HUES48 (cell line): ENCODE measurements around the gene GRAMD2A.

Experiments
- H3K27ac ChIP-seq: one replicate; pipeline ENCODE4 v1.7.0; 2013; ENCODE audit warnings: low read depth, low read length, inconsistent platforms
- H3K27me3 ChIP-seq: 2 replicates; pipeline ENCODE4 v1.6.1; 2013; ENCODE audit warnings: mild to moderate bottlenecking, low read length; ENCODE audit not compliant: control insufficient read depth, insufficient read depth
- H3K36me3 ChIP-seq: 2 replicates; pipeline ENCODE4 v1.6.1; 2013; ENCODE audit warnings: low read length; ENCODE audit not compliant: control insufficient read depth, insufficient read depth
- H3K4me1 ChIP-seq: 2 replicates; pipeline ENCODE4 v1.6.1; 2013; ENCODE audit warnings: mild to moderate bottlenecking, low read length; ENCODE audit not compliant: control insufficient read depth, insufficient read depth
- H3K4me3 ChIP-seq: 2 replicates; pipeline ENCODE4 v1.5.1; 2013; ENCODE audit warnings: mild to moderate bottlenecking, low read depth, low read length
- H3K9ac ChIP-seq: 2 replicates; pipeline ENCODE4 v1.6.1; 2013; ENCODE audit warnings: mild to moderate bottlenecking, low read depth, low read length, moderate library complexity
- H3K9me3 ChIP-seq: 2 replicates; pipeline ENCODE4 v1.6.1; 2013; ENCODE audit warnings: low read length; ENCODE audit not compliant: control insufficient read depth, insufficient read depth

Gene GRAMD2A

GRCh38 chr15:72183781-72184164 is 13.8 kb downstream of the GRAMD2A start:
- Histone ChIP-seq H3K4me1 (peaks cover 4% of the 10 kb centered on the region), H3K4me3 (peak overlapping the region; percentile 69), H3K27ac (no peak overlapping the region), H3K27me3 (peaks cover 19% of the 10 kb centered on the region), H3K36me3 (no peaks in the 10 kb centered on the region), H3K9me3 (no peaks in the 10 kb centered on the region), H3K9ac (no peak overlapping the region)

GRCh38 chr15:72182673-72183072 is 14.9 kb downstream of the GRAMD2A start:
- no peaks in the 10 kb centered on the region for H3K36me3 ChIP-seq
- peaks cover 4% of the 10 kb centered on the region for H3K4me1 ChIP-seq
- H3K27me3 ChIP-seq: peaks cover 19% of the 10 kb centered on the region
- H3K4me3 ChIP-seq: no peak overlapping the region
- H3K9ac ChIP-seq: no peak overlapping the region
- no peak overlapping the region for H3K27ac ChIP-seq
- H3K9me3 ChIP-seq: no peaks in the 10 kb centered on the region

- H3K27ac ChIP-seq: no peak overlapping the region
- peaks cover 4% of the 10 kb centered on the region for H3K4me1 ChIP-seq
- H3K9me3 ChIP-seq: no peaks in the 10 kb centered on the region
- no peak overlapping the region for H3K4me3 ChIP-seq
- no peak overlapping the region for H3K9ac ChIP-seq
- H3K36me3 ChIP-seq: no peaks in the 10 kb centered on the region
- H3K27me3 ChIP-seq: peaks cover 19% of the 10 kb centered on the region
Observed at GRCh38 chr15:72182244-72182643, 15.3 kb downstream of the GRAMD2A start.

- no peak overlapping the region for H3K4me3 ChIP-seq
- H3K9me3 ChIP-seq: no peaks in the 10 kb centered on the region
- H3K36me3 ChIP-seq: no peaks in the 10 kb centered on the region
- peaks cover 4% of the 10 kb centered on the region for H3K4me1 ChIP-seq
- no peak overlapping the region for H3K9ac ChIP-seq
- H3K27ac ChIP-seq: no peak overlapping the region
- H3K27me3 ChIP-seq: peaks cover 19% of the 10 kb centered on the region
Observed at GRCh38 chr15:72180761-72181324, 16.7 kb downstream of the GRAMD2A start.

- Histone ChIP-seq H3K36me3 (no peaks in the 10 kb centered on the region), H3K9ac (no peak overlapping the region)
Observed at GRCh38 chr15:72179950-72180581, 17.5 kb downstream of the GRAMD2A start.

GRCh38 chr15:72178976-72179585 is 18.5 kb downstream of the GRAMD2A start:
- no peak overlapping the region for H3K4me3 ChIP-seq

More at GRCh38 chr15:72179950-72180581, 17.5 kb downstream of the GRAMD2A start:
- Histone ChIP-seq H3K4me3 (no peak overlapping the region), H3K27ac (no peak overlapping the region), H3K4me1 (peaks cover 4% of the 10 kb centered on the region), H3K9me3 (no peaks in the 10 kb centered on the region), H3K27me3 (peaks cover 19% of the 10 kb centered on the region)

GRCh38 chr15:72176743-72177142 is 20.8 kb downstream of the GRAMD2A start:
- Histone ChIP-seq H3K4me1 (no peaks in the 10 kb centered on the region), H3K4me3 (no peak overlapping the region), H3K9me3 (no peaks in the 10 kb centered on the region), H3K27me3 (peaks cover 3% of the 10 kb centered on the region; the same call in 1 of the 2 replicates), H3K9ac (no peak overlapping the region), H3K27ac (no peak overlapping the region), H3K36me3 (no peaks in the 10 kb centered on the region)

More at GRCh38 chr15:72178976-72179585, 18.5 kb downstream of the GRAMD2A start:
- Histone ChIP-seq H3K27ac (no peak overlapping the region), H3K4me1 (no peaks in the 10 kb centered on the region), H3K27me3 (peaks cover 10% of the 10 kb centered on the region), H3K36me3 (no peaks in the 10 kb centered on the region), H3K9ac (no peak overlapping the region), H3K9me3 (no peaks in the 10 kb centered on the region)

- H3K9ac ChIP-seq: no peak overlapping the region
- H3K9me3 ChIP-seq: no peaks in the 10 kb centered on the region
- H3K27ac ChIP-seq: no peak overlapping the region
- no peaks in the 10 kb centered on the region for H3K27me3 ChIP-seq
- no peak overlapping the region for H3K4me3 ChIP-seq
- no peaks in the 10 kb centered on the region for H3K4me1 ChIP-seq
- H3K36me3 ChIP-seq: no peaks in the 10 kb centered on the region
Observed at GRCh38 chr15:72176159-72176558, 21.4 kb downstream of the GRAMD2A start.

- Histone ChIP-seq H3K9me3 (no peaks in the 10 kb centered on the region), H3K27ac (no peak overlapping the region), H3K36me3 (no peaks in the 10 kb centered on the region), H3K9ac (no peak overlapping the region), H3K4me1 (no peaks in the 10 kb centered on the region), H3K4me3 (no peak overlapping the region), H3K27me3 (no peaks in the 10 kb centered on the region)
Observed at GRCh38 chr15:72175186-72176044, 22.2 kb downstream of the GRAMD2A start.

GRCh38 chr15:72174551-72175165 is 22.9 kb downstream of the GRAMD2A start:
- Histone ChIP-seq H3K27ac (no peak overlapping the region), H3K9me3 (no peaks in the 10 kb centered on the region), H3K9ac (no peak overlapping the region), H3K36me3 (no peaks in the 10 kb centered on the region), H3K4me3 (no peak overlapping the region), H3K4me1 (no peaks in the 10 kb centered on the region), H3K27me3 (no peaks in the 10 kb centered on the region)
